ENCODE measurements around the gene MESD.

Gene MESD

GRCh38 chr15:81000624-81001151 lies 11.1 kb upstream of the MESD start, which contains the start of gene TLNRD1:
TSS of gene TLNRD1 (plus strand) at chr15:81000923. CDS start at chr15:81002272, 1,349 bp downstream.
- TF ChIP-seq CTCF (IDR thresholded peaks at IDR 0.05; ENCODE audit: control insufficient read depth, insufficient read depth, low read depth, low read length, missing control alignments), result no peak
- peak within 1 kb of the TSS; percentile 86 for H3K4me3 ChIP-seq (ENCODE audit: control insufficient read depth, low read depth, low read length)
- DNase-seq (ENCODE audit: low read depth), result peak; percentile 56

- no peak for DNase-seq (ENCODE audit: low read depth)
- TF ChIP-seq CTCF (IDR thresholded peaks at IDR 0.05; ENCODE audit: control insufficient read depth, insufficient read depth, low read depth, low read length, missing control alignments), result no peak
- peak overlapping the region; percentile 86 for H3K4me3 ChIP-seq (ENCODE audit: control insufficient read depth, low read depth, low read length)
Measured at GRCh38 chr15:81000144-81000623, 10.6 kb upstream of the MESD start.

- no peak overlapping the region for H3K4me3 ChIP-seq (ENCODE audit: control insufficient read depth, low read depth, low read length)
- no peak for DNase-seq (ENCODE audit: low read depth)
- no peak for TF ChIP-seq CTCF (IDR thresholded peaks at IDR 0.05; ENCODE audit: control insufficient read depth, insufficient read depth, low read depth, low read length, missing control alignments)
Measured at GRCh38 chr15:80999623-81000036, 10.0 kb upstream of the MESD start.

GRCh38 chr15:80998251-80998650 lies 8.6 kb upstream of the MESD start:
- TF ChIP-seq CTCF (IDR thresholded peaks at IDR 0.05; ENCODE audit: control insufficient read depth, insufficient read depth, low read depth, low read length, missing control alignments), result no peak
- DNase-seq (ENCODE audit: low read depth), result no peak
- H3K4me3 ChIP-seq (ENCODE audit: control insufficient read depth, low read depth, low read length), result no peak overlapping the region

- no peak for TF ChIP-seq CTCF (IDR thresholded peaks at IDR 0.05; ENCODE audit: control insufficient read depth, insufficient read depth, low read depth, low read length, missing control alignments)
- H3K4me3 ChIP-seq (ENCODE audit: control insufficient read depth, low read depth, low read length), result no peak overlapping the region
- no peak for DNase-seq (ENCODE audit: low read depth)
Measured at GRCh38 chr15:80997692-80998091, 8.1 kb upstream of the MESD start.

- H3K4me3 ChIP-seq (ENCODE audit: control insufficient read depth, low read depth, low read length), result no peak overlapping the region
- peak; percentile 43 for TF ChIP-seq CTCF (IDR thresholded peaks at IDR 0.05; ENCODE audit: control insufficient read depth, insufficient read depth, low read depth, low read length, missing control alignments)
- no peak for DNase-seq (ENCODE audit: low read depth)
Measured at GRCh38 chr15:80996247-80996646, 6.6 kb upstream of the MESD start.
